NB4 (cell line): ENCODE data around the gene PDE11A.

Experiments used
- DNase-seq: peaks from one replicate; pipeline ENCODE4 v3.0.0; 2010; ENCODE audit warnings: low read depth
- H3K4me3 ChIP-seq: one replicate; pipeline ENCODE4 v1.5.1; 2011; ENCODE audit warnings: mild to moderate bottlenecking, low read depth, low read length, moderate library complexity
- CTCF ChIP-seq: IDR thresholded peaks from one replicate; pipeline ENCODE4 v1.5.1; 2012; ENCODE audit warnings: low read depth, low read length
- MYC ChIP-seq: IDR thresholded peaks from 2 replicates; pipeline ENCODE4 v1.6.1; 2011; ENCODE audit warnings: low read depth, low read length
- POLR2A ChIP-seq: IDR thresholded peaks from 2 replicates; pipeline ENCODE4 v1.6.1; 2011; ENCODE audit warnings: mild to moderate bottlenecking; ENCODE audit not compliant: insufficient read length; ENCODE audit errors: extremely low read depth
- TF ChIP-seq, protein P1 (sequence below): IDR thresholded peaks from 2 replicates; pipeline ENCODE4 v1.6.1; 2011; ENCODE audit warnings: low read depth, low read length

PDE11A gene

GRCh38 chr2:177610813-177611212, 461.8 kb downstream of the PDE11A start:
- DNase-seq = no peak
- H3K4me3 ChIP-seq = no peak overlapping the region
- TF ChIP-seq MYC = no peak
- TF ChIP-seq, protein P1, sequence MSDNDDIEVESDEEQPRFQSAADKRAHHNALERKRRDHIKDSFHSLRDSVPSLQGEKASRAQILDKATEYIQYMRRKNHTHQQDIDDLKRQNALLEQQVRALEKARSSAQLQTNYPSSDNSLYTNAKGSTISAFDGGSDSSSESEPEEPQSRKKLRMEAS = no peak
- no peak for TF ChIP-seq POLR2A
- TF ChIP-seq CTCF = no peak

- no peak for DNase-seq
- no peak overlapping the region for H3K4me3 ChIP-seq
- TF ChIP-seq MYC (no peak), CTCF (no peak), POLR2A (no peak)
- TF ChIP-seq, protein P1 = no peak
Measured at GRCh38 chr2:177606636-177607035, 465.9 kb downstream of the PDE11A start.

- no peak overlapping the region for H3K4me3 ChIP-seq
- DNase-seq = peak; percentile 72
- TF ChIP-seq POLR2A (no peak), CTCF (peak; percentile 58)
Measured at GRCh38 chr2:177604271-177605065, 468.1 kb downstream of the PDE11A start.

GRCh38 chr2:177603768-177604167, 468.8 kb downstream of the PDE11A start:
- H3K4me3 ChIP-seq = no peak overlapping the region
- DNase-seq = no peak
- TF ChIP-seq, protein P1 = no peak
- TF ChIP-seq MYC = no peak
- TF ChIP-seq CTCF = no peak
- no peak for TF ChIP-seq POLR2A

DNA sequence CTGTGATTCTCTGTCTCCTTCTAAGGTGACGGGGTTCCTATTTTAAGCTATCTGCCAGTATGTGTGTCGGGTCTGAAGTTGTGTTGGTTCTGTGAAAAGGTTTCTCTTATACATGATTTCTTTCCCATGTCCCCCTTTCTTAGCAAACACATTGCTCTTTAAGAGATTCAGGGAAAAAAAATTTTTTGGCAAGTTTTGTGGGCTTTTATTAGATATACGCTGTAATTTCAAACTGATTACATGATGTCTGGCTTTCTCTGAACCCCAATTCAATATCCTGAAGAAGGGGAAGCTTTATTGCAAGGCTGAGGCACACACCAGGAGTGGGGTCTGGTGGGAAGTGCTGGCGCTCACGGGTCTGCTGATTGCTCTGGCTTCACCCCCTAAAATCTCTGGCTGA, 469.4 kb downstream of the PDE11A start:
- TF ChIP-seq MYC = no peak
- TF ChIP-seq, protein P1 = no peak
- no peak for TF ChIP-seq CTCF
- TF ChIP-seq POLR2A = no peak
- no peak overlapping the region for H3K4me3 ChIP-seq
- DNase-seq = no peak
